ENCODE data around the gene S100B.

S100B gene

DNA sequence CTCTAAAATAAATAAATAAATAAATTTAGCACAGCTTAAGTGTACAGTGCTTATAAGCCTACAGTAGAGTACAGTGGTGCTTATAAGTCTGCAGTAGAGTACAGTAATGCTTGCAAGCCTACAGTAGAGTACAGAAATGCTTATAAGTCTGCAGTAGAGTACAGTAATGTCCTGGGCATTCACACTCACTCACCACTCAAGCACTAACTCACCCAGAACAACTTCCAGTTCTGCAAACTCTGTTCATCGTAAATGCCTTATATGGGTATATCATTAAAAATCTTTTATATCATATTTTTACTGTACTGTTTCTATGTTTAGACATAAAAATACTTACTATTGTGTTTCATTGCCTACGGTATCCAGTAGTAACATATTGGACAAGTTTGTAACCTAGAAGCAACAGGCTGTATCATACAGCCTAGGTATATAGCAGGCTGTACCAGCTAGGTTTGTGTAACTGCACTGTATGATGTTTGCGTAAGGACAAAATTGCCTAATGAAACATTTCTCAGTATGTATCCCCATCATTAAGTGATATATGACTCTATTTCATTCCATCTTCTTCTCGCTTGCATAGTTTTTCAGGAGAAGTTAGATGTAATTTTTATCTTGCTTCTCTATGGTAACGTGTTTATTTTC, 14.0 kb upstream of the S100B start:
- Mint-ChIP-seq H3K4me3 (no peak overlapping the region), H3K4me1 (peaks cover 27% of the 10 kb centered on the region), H3K9me3 (no peaks in the 10 kb centered on the region), H3K27ac (no peak overlapping the region), H3K36me3 (no peaks in the 10 kb centered on the region)
- ATAC-seq (no peak), DNase-seq (ENCODE audit: low spot score in 2 of 2) (no peak)

DNA sequence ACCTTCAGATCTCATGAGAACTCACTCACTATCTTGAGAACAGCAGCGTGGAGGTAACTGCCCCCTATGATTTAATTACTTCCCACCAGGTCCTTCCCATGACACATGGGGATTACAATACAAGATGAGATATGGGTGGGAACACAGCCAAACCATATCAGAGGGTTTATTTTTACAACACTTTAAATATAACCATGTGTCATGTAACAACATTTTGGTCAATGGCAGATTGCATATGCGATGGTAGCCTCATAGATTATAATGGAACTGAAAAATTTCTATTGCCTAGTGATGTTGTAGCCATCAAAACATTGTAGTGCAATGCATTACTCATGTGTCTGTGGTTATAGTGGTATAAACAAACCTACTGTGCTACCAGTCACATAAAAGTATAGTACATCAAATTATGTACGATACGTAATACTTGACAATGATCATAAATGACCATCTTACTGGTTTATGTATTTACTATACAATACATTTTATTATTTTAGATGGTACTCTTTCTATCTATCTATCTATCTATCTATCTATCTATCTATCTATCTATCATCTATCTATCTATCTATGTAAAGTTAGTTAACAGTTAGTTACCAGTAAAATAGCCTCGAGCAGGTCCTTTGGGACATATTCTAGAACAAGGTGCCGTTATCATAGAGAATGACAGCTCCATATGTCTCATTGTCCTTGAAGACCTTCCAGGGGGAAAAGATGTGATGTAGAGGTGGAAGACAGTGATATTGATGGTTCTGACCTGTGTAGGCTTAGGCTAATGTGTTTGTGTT, 12.6 kb upstream of the S100B start:
- DNase-seq (ENCODE audit: low spot score in 2 of 2) (no peak), ATAC-seq (no peak)
- Mint-ChIP-seq H3K4me1 (peaks cover 19% of the 10 kb centered on the region), H3K4me3 (no peak overlapping the region), H3K27ac (no peak overlapping the region), H3K36me3 (no peaks in the 10 kb centered on the region), H3K9me3 (no peaks in the 10 kb centered on the region)

DNA sequence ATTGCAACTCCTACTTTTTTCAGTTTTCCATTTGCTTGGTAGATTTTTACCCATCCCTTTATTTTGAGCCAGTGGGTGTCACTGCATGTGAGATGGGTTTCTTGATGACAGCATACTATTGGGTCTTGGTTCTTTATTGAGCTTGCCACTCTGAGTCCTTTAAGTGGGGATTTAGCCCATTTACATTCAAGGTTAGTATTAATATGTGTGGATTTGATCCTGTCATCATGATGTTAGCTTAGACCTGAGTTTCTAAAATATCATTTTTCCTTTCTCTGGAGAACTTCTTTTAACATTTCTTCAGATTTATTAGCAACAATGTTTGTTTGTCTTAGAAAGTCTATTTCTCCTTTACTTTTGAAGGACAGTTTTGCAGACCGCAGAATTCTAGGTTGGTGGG, 11.8 kb upstream of the S100B start:
- DNase-seq (ENCODE audit: low spot score in 2 of 2) = no peak
- Mint-ChIP-seq H3K4me3 (no peak overlapping the region), H3K9me3 (peaks cover 2% of the 10 kb centered on the region), H3K4me1 (peaks cover 11% of the 10 kb centered on the region), H3K27ac (no peak overlapping the region), H3K36me3 (no peaks in the 10 kb centered on the region)
- ATAC-seq = no peak

DNA sequence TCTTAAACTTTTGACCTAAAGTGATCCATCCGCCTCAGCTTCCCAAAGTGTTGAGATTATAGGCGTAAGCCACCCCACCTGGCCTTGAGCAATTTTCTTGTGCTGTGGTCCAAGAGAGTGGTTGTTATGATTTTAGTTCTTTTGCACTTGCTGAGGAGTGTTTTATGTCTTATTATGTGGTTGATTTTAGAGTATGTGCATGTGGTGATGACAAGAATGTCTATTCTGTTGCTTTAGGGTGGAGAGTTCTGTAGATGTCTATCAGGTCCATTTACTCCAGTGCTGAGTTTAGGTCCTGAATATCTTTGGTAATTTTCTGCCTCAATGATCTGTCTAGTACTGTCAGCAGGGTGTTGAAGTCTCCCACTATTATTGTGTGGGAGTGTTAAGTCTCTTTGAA, 11.2 kb upstream of the S100B start:
- ATAC-seq (no peak), DNase-seq (ENCODE audit: low spot score in 2 of 2) (no peak)
- Mint-ChIP-seq H3K36me3 (no peaks in the 10 kb centered on the region), H3K9me3 (peaks cover 3% of the 10 kb centered on the region), H3K4me1 (peaks cover 5% of the 10 kb centered on the region), H3K27ac (no peak overlapping the region), H3K4me3 (no peak overlapping the region)

DNA sequence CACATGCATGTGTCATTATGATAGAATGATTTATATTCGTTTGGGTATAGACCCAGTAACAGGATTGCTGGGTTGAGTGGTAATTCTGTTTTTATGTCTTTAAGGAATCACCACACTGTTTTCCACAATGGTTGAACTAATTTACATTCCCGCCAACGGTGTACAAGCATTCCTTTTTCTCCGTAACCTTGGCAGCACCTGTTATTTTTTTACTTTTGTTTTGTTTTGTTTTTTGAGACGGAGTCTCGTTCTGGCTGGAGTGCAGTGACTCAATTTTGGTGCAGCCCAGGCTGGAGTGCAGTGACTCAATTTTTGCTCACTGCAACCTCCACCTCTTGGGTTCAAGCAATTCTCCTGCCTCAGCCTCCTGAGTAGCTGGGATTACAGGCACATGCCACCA, 8.5 kb upstream of the S100B start:
- ATAC-seq (no peak), DNase-seq (ENCODE audit: low spot score in 2 of 2) (no peak)
- H3K27ac Mint-ChIP-seq = no peak overlapping the region
- H3K4me1 Mint-ChIP-seq = peaks cover 13% of the 10 kb centered on the region
- no peak overlapping the region for H3K4me3 Mint-ChIP-seq
- no peaks in the 10 kb centered on the region for H3K36me3 Mint-ChIP-seq
- peaks cover 3% of the 10 kb centered on the region for H3K9me3 Mint-ChIP-seq

DNA sequence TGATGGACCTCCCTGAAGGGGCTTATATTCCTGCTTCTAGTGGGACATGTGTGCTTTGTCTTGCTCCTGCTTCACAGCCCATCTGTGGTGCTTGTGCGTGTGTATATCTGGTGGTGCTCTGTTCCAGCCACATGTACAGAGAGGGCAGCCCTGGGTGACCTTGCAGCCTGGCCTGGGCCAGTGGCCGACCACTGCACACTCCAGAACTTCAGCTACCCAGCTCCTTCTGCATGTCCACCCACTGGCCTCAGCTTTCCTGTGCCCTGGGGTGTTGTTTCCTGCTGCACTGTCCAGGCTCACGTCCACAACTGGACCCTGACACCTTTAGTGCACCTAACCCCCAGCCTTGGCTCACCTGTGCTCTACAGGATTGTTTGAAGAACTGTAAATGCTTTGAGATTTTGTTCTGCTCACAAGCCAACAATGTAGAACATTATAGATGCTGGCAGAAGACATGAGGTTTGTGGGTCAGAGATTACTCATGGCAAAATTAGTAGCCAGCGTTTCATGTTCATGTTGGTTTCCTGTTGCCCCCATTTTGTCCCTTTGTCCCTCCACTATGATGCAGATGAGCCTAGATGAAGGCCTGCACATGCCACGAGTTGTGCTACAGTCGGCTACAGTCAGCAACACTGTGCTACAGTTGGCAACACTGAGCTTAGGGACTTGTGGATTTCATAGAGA, 5.3 kb upstream of the S100B start:
- Mint-ChIP-seq H3K27ac (no peak overlapping the region), H3K4me1 (peaks cover 40% of the 10 kb centered on the region), H3K9me3 (peaks cover 3% of the 10 kb centered on the region), H3K36me3 (no peaks in the 10 kb centered on the region), H3K4me3 (no peak overlapping the region)
- DNase-seq (ENCODE audit: low spot score in 2 of 2) (no peak), ATAC-seq (peak; percentile 49)

DNA sequence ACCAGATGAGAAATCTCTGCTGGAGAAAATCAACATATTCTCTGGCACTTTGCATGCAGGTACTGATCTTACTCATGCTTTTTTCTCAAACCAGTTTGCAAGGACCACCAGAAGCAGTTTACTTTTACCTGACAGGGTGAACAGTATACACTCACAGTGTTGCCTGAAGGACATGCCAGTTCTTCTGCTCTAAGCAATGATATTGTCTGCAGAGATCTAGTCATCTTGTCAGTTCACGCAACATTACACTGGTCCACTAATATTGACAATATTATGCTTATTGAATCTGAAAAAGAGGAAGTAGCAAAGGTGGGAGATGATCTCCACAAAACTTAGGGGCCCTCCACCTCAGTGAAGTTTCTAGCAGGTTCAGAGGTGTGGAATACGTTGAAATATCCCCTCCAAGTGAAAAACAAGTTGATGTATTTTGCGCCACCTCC, 3.8 kb upstream of the S100B start:
- H3K4me3 Mint-ChIP-seq = no peak overlapping the region
- H3K36me3 Mint-ChIP-seq = no peaks in the 10 kb centered on the region
- no peak for DNase-seq (ENCODE audit: low spot score in 2 of 2)
- H3K27ac Mint-ChIP-seq = no peak overlapping the region
- peaks cover 3% of the 10 kb centered on the region for H3K9me3 Mint-ChIP-seq
- H3K4me1 Mint-ChIP-seq = peaks cover 46% of the 10 kb centered on the region
- ATAC-seq = no peak

DNA sequence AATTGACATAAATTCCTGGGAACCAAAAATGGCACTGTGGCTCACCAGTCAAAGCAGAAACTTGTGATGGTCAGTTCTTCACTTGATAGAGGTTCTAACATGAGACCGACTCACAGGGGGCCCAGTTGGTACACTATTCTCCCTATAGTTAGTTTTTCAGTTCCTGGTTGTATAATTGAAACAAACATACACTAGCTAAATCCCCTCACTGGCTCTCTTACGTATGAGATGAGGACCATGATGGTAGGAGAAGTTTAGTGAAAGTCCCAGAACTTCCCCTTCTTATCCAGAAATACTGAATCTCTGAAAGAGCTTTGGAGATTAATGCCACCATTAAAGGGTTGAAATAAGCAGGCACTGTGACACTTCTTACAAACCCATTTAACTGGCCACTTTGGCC, 2.8 kb upstream of the S100B start:
- DNase-seq (ENCODE audit: low spot score in 2 of 2) = no peak
- ATAC-seq = no peak
- Mint-ChIP-seq H3K9me3 (peaks cover 3% of the 10 kb centered on the region), H3K27ac (peak overlapping the region; percentile 92), H3K4me3 (no peak overlapping the region), H3K4me1 (peaks cover 46% of the 10 kb centered on the region), H3K36me3 (no peaks in the 10 kb centered on the region)

DNA sequence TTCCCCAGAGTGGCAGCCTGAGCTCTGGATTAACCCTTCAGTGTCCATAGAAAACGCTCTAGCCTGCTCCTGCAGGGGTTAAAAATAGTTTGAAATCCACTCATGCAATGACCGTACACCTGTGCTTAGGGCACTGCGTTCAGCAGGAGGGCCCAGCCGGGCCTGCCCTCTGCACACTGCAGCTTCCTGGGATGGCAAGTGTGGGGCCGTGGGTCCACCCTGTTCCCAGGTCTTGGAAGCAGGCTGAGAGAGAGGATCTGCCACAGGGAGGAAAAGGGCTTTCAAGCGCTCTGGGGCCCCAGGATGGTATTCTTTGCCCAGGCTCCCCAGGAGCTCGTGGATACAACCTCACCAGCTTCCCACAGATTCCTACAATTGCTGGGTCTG, 1.5 kb upstream of the S100B start:
- ATAC-seq = peak; percentile 36
- Mint-ChIP-seq H3K36me3 (no peaks in the 10 kb centered on the region), H3K9me3 (no peaks in the 10 kb centered on the region), H3K4me3 (peak overlapping the region; percentile 45), H3K27ac (peak overlapping the region; percentile 92), H3K4me1 (peaks cover 46% of the 10 kb centered on the region)
- no peak for DNase-seq (ENCODE audit: low spot score in 2 of 2)

DNA sequence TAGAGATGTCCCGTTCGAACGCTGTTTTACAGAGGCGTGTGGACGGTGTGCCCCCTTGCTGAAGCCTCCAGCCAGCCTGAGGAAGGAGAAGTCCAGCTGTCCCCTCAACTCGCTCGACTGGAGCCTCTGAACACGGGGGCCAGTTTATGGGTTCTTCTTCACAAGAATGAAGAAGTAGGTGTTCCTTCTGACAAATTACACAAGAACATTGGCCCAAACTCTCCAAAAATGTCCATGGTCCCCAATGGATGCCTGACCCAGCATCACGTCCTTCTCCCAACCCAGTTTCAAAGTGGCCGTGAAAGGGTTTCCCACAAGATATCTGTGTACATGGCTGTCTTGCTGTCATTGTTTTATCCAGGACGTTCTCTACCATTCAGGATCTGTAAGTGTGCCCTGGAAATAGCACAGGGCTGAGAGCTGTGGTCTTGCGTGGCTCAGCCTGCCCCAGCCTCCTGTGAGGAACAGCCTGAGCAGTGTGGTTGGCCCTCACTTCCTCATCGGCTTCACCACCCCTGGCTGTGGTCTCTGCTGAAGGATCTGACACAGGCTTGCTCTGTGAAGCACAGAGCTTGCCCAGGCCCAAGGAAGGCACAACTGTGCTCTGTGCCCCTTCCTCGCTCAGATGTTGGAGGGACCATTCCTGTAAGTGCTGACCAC, 1.0 kb upstream of the S100B start:
- H3K4me1 Mint-ChIP-seq = peaks cover 46% of the 10 kb centered on the region
- no peaks in the 10 kb centered on the region for H3K9me3 Mint-ChIP-seq
- H3K27ac Mint-ChIP-seq = peak overlapping the region; percentile 92
- peak overlapping the region; percentile 45 for H3K4me3 Mint-ChIP-seq
- peak; percentile 98 for ATAC-seq
- peak; percentile 33 to 57 for DNase-seq (ENCODE audit: low spot score in 2 of 2)
- no peaks in the 10 kb centered on the region for H3K36me3 Mint-ChIP-seq

DNA sequence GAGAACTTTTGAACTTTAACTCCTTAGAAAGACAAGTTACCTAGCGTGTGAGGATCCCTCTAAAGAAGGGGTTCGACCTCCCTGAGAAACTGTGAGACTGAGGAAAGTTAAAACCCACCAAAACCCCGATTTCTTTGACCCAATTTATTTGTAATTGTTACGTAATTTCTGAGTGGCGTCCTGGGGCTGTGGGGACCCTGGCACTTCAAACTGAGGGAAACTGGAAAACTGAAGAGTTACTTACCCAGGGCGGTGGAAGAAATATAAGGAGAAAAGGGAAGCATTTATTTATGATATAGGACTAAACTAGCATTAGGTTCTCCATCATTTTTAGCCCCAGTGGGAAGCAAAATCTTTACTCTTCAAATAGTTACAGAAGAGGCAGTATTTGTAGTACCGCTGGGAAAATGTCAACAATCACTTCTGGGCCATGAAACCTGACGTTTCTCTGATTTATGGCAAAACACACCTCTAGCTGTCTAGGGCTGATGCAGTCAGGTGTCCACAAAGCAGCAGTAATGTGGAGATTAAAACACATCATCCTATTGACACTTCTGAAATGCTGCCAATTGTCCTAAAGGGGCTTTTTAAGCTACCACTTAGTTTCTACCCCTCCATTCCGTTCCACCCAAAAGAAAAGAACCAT, 430 bp downstream of the S100B start:
- H3K4me3 Mint-ChIP-seq = peak overlapping the region; percentile 16
- peaks cover 33% of the 10 kb centered on the region for H3K4me1 Mint-ChIP-seq
- H3K36me3 Mint-ChIP-seq = no peaks in the 10 kb centered on the region
- ATAC-seq (no peak), DNase-seq (ENCODE audit: low spot score in 2 of 2) (no peak)
- no peaks in the 10 kb centered on the region for H3K9me3 Mint-ChIP-seq
- H3K27ac Mint-ChIP-seq = peak overlapping the region; percentile 92

DNA sequence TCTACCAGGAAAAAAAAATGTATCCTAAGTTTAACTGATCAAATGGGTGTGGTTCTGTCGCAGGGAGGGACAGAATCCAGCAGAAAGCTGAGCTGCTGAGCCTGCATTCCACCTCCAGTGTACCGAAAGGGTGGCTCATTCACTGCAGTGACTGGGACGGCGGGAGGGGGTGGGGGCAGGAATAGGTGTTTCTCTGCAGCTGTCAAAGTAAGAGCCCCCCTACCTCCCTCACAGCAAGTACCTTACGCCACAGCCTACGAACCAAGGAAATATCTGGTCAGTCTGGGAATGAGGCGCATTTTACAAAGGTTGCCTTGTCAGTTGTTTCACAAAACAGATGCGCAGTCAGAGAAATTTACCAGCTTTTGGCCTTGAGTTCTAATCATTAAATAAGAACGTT, 1.7 kb downstream of the S100B start:
- no peak overlapping the region for H3K4me3 Mint-ChIP-seq
- H3K9me3 Mint-ChIP-seq = no peaks in the 10 kb centered on the region
- peaks cover 33% of the 10 kb centered on the region for H3K4me1 Mint-ChIP-seq

DNA sequence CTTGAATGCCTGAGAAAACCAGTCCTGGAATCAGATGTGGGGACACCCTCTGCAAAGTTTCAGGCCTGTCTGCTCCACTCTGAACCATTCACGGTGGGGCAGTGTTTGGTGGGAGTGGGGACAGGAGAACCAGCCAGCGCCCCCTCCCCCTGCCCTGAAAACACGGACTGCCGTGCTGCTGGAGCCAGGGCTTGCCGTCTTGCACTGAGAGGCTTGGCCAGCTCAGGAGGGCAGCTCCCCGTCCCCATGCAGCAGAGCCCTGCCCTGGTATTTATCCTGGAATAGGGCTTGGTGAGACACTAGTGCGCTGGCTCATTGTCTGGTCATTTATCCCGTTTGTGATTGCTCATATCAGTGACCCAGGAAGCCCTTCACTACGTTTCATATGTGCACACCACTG, 3.9 kb downstream of the S100B start:
- no peak for DNase-seq (ENCODE audit: low spot score in 2 of 2)
- no peak overlapping the region for H3K27ac Mint-ChIP-seq
- no peak overlapping the region for H3K4me3 Mint-ChIP-seq
- no peaks in the 10 kb centered on the region for H3K9me3 Mint-ChIP-seq
- no peak for ATAC-seq
- H3K36me3 Mint-ChIP-seq = no peaks in the 10 kb centered on the region
- peaks cover 14% of the 10 kb centered on the region for H3K4me1 Mint-ChIP-seq

More for the DNA sequence above, 1.7 kb downstream of the S100B start:
- Mint-ChIP-seq H3K27ac (no peak overlapping the region), H3K36me3 (no peaks in the 10 kb centered on the region)
- ATAC-seq (no peak), DNase-seq (ENCODE audit: low spot score in 2 of 2) (no peak)

DNA sequence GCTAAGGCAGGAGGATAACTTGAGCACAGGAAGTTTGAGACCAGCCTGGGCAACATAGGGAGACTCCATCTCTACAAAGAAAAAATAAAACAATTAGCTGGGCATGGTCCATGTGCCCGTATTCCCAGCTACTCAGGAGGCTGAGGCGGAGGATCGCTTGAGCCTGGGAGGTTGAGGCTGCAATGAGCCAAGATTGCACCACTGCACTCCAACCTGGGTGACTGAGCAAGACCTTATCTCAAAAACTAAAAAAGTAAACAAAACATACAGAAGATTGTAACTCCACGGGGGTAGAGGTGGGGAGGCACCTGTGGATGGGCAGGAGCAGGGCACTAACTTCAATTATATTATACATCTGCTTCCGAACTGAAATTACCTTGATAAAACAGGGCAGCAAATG, 4.6 kb downstream of the S100B start:
- H3K27ac Mint-ChIP-seq = peak overlapping the region; percentile 15
- no peak overlapping the region for H3K4me3 Mint-ChIP-seq
- H3K36me3 Mint-ChIP-seq = no peaks in the 10 kb centered on the region
- no peak for ATAC-seq
- H3K9me3 Mint-ChIP-seq = no peaks in the 10 kb centered on the region
- peaks cover 8% of the 10 kb centered on the region for H3K4me1 Mint-ChIP-seq
- DNase-seq (ENCODE audit: low spot score in 2 of 2) = no peak
